Neural cell (in vitro differentiated cells): ENCODE data around the gene AMIGO1. TPM values are rescaled to one million over a fixed set of nuclear protein-coding genes. Genes with fewer than 3 reads are reported as not detected.
A peak's percentile ranks its signal among the peaks of the same experiment; 100 is the strongest.

Experiments
- H2AFZ ChIP-seq: fragments of 200-600, 300-800 bp; sonication (generic), shearing (Covaris generic); 2 replicates; pipeline ENCODE4 v1.6.0; 2014; ENCODE audit warnings: low read depth, mild to moderate bottlenecking, antibody characterized with exemption, low read length, moderate library complexity
- H3F3A ChIP-seq: fragments of 200-600 bp; shearing (Covaris generic); 2 replicates; pipeline ENCODE4 v1.6.1; 2016; ENCODE audit warnings: mild to moderate bottlenecking, moderate library complexity, mixed read lengths, antibody characterized with exemption, low read length; ENCODE audit not compliant: insufficient read depth, poor library complexity, severe bottlenecking
- H3K27ac ChIP-seq: fragments of 200-600, 300-800 bp; sonication (generic), shearing (Covaris generic); 2 replicates; pipeline ENCODE4 v1.5.1; 2014; ENCODE audit warnings: mild to moderate bottlenecking, low read length, moderate library complexity
- H3K27me3 ChIP-seq: fragments of 300-800, 200-600 bp; sonication (generic), shearing (Covaris generic); 2 replicates; pipeline ENCODE4 v1.6.0; 2014; ENCODE audit warnings: mild to moderate bottlenecking, low read depth, low read length, moderate library complexity; ENCODE audit not compliant: insufficient read depth
- H3K36me3 ChIP-seq: fragments of 300-800, 200-600 bp; sonication (generic), shearing (Covaris generic); 2 replicates; pipeline ENCODE4 v1.5.1; 2014; ENCODE audit warnings: mild to moderate bottlenecking, antibody characterized with exemption, low read length, moderate library complexity; ENCODE audit not compliant: insufficient read depth
- H3K4me2 ChIP-seq: fragments of 300-800, 200-600 bp; sonication (generic), shearing (Covaris generic); 2 replicates; pipeline ENCODE4 v1.6.0; 2014; ENCODE audit warnings: mild to moderate bottlenecking, low read length
- H3K4me3 ChIP-seq: fragments of 300-800, 200-600 bp; sonication (generic), shearing (Covaris generic); 2 replicates; pipeline ENCODE4 v1.5.1; 2014; ENCODE audit warnings: mild to moderate bottlenecking, low read length, moderate library complexity
- H3K79me2 ChIP-seq: fragments of 200-600 bp; shearing (Covaris generic); replicated peaks from 2 replicates; pipeline ENCODE4 v1.6.0; 2014; ENCODE audit warnings: mild to moderate bottlenecking, low read length, moderate library complexity; ENCODE audit not compliant: insufficient read depth
- H3K9ac ChIP-seq: fragments of 300-800, 200-600 bp; sonication (generic), shearing (Covaris generic); 2 replicates; pipeline ENCODE4 v1.6.1; 2016; ENCODE audit warnings: mild to moderate bottlenecking, low read length, mixed read lengths
- H3K9me2 ChIP-seq: fragments of 200-600 bp; shearing (Covaris generic); 2 replicates; pipeline ENCODE4 v1.6.1; 2016; ENCODE audit warnings: mild to moderate bottlenecking, low read length, mixed read lengths; ENCODE audit not compliant: insufficient read depth
- H3K9me3 ChIP-seq: fragments of 200-600, 300-800 bp; sonication (generic), shearing (Covaris generic); 2 replicates; pipeline ENCODE4 v1.6.1; 2016; ENCODE audit warnings: mild to moderate bottlenecking, mixed run types, low read length, moderate library complexity, mixed read lengths
- H4K20me1 ChIP-seq: fragments of 200-600 bp; shearing (Covaris generic); 2 replicates; pipeline ENCODE4 v1.6.1; 2016; ENCODE audit warnings: mild to moderate bottlenecking, mixed run types; ENCODE audit not compliant: insufficient read depth
- EP300 ChIP-seq: fragments of 450-650 bp; conservative IDR thresholded peaks from 2 replicates; pipeline ENCODE4 v1.6.1; 2014; ENCODE audit warnings: antibody characterized with exemption, mild to moderate bottlenecking, moderate library complexity; ENCODE audit not compliant: poor library complexity, severe bottlenecking
- EZH2 ChIP-seq: fragments of 200-600, 300-800 bp; shearing (Covaris generic), sonication (generic); IDR thresholded peaks from 2 replicates; pipeline ENCODE4 v1.6.1; 2014; ENCODE audit warnings: antibody characterized with exemption, low read length, borderline replicate concordance, mild to moderate bottlenecking; ENCODE audit not compliant: insufficient read depth, poor library complexity, severe bottlenecking
- MXI1 ChIP-seq: fragments of 450-650 bp; conservative IDR thresholded peaks from 2 replicates; pipeline ENCODE4 v1.6.1; 2014; ENCODE audit warnings: antibody characterized with exemption, mild to moderate bottlenecking; ENCODE audit not compliant: poor library complexity, severe bottlenecking
- POLR2AphosphoS5 ChIP-seq: IDR thresholded peaks from 2 replicates; pipeline ENCODE4 v1.6.1; 2012
- RAD21 ChIP-seq: fragments of 450-650 bp; conservative IDR thresholded peaks from 2 replicates; pipeline ENCODE4 v1.6.1; 2014; ENCODE audit warnings: antibody characterized with exemption, mild to moderate bottlenecking, moderate library complexity
- SMC3 ChIP-seq: fragments of 450-650 bp; conservative IDR thresholded peaks from 2 replicates; pipeline ENCODE4 v1.6.1; 2014; ENCODE audit warnings: antibody characterized with exemption, mild to moderate bottlenecking, moderate library complexity; ENCODE audit not compliant: poor library complexity
- TAF1 ChIP-seq: IDR thresholded peaks from 2 replicates; pipeline ENCODE4 v1.6.1; 2012; ENCODE audit warnings: low read depth
- polyA plus RNA-seq: library from polyadenylated mRNA; depleted of rRNA; stranded (reverse); fragments of >200 nt; gene quantifications from 2 replicates; pipeline ENCODE4 v1.2.3, GENCODE V29; 2014
- TF ChIP-seq, protein P1 (sequence below): IDR thresholded peaks from 2 replicates; pipeline ENCODE4 v1.6.1; 2012; ENCODE audit warnings: borderline replicate concordance
- TF ChIP-seq, protein P2 (sequence below): fragments of 450-650 bp; IDR thresholded peaks from 2 replicates; pipeline ENCODE4 v1.5.1; 2014; ENCODE audit warnings: antibody characterized with exemption, mild to moderate bottlenecking, moderate library complexity; ENCODE audit not compliant: poor library complexity, severe bottlenecking

Gene AMIGO1
- polyA plus RNA-seq, 1 donor from 2014 or later = 12.6 TPM

DNA sequence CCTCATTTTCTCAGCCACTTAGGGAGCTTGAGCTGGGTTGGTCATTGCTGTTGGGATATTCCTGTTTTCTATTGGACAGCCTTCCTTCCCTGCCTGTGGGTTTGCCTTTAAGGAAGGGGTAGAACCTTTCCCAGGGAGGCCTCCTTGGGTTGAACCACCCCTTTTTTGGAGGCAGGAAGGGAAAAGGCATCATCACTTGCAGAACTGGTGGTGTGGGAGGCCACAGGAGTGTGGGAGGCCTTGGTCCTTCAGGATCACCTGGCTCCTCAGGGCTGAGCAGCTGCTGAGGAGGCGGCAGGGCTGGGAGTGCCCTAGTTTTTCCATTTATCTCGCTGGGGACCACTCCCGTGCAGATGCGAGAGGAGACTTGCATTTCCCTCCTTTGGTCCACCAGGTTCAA lies 16.3 kb downstream of the AMIGO1 start:
- H3K4me3 ChIP-seq = peak overlapping the region; percentile 95
- no peaks in the 10 kb centered on the region for H3K36me3 ChIP-seq
- no peaks in the 10 kb centered on the region for H3K79me2 ChIP-seq
- H3K9ac ChIP-seq = peak overlapping the region; percentile 69
- no peak for TF ChIP-seq TAF1
- TF ChIP-seq POLR2AphosphoS5 = no peak
- no peak for TF ChIP-seq RAD21
- TF ChIP-seq SMC3 = no peak
- TF ChIP-seq, protein P1, sequence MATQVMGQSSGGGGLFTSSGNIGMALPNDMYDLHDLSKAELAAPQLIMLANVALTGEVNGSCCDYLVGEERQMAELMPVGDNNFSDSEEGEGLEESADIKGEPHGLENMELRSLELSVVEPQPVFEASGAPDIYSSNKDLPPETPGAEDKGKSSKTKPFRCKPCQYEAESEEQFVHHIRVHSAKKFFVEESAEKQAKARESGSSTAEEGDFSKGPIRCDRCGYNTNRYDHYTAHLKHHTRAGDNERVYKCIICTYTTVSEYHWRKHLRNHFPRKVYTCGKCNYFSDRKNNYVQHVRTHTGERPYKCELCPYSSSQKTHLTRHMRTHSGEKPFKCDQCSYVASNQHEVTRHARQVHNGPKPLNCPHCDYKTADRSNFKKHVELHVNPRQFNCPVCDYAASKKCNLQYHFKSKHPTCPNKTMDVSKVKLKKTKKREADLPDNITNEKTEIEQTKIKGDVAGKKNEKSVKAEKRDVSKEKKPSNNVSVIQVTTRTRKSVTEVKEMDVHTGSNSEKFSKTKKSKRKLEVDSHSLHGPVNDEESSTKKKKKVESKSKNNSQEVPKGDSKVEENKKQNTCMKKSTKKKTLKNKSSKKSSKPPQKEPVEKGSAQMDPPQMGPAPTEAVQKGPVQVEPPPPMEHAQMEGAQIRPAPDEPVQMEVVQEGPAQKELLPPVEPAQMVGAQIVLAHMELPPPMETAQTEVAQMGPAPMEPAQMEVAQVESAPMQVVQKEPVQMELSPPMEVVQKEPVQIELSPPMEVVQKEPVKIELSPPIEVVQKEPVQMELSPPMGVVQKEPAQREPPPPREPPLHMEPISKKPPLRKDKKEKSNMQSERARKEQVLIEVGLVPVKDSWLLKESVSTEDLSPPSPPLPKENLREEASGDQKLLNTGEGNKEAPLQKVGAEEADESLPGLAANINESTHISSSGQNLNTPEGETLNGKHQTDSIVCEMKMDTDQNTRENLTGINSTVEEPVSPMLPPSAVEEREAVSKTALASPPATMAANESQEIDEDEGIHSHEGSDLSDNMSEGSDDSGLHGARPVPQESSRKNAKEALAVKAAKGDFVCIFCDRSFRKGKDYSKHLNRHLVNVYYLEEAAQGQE = no peak
- TF ChIP-seq EZH2 = no peak
- TF ChIP-seq EP300 = no peak
- TF ChIP-seq, protein P2, sequence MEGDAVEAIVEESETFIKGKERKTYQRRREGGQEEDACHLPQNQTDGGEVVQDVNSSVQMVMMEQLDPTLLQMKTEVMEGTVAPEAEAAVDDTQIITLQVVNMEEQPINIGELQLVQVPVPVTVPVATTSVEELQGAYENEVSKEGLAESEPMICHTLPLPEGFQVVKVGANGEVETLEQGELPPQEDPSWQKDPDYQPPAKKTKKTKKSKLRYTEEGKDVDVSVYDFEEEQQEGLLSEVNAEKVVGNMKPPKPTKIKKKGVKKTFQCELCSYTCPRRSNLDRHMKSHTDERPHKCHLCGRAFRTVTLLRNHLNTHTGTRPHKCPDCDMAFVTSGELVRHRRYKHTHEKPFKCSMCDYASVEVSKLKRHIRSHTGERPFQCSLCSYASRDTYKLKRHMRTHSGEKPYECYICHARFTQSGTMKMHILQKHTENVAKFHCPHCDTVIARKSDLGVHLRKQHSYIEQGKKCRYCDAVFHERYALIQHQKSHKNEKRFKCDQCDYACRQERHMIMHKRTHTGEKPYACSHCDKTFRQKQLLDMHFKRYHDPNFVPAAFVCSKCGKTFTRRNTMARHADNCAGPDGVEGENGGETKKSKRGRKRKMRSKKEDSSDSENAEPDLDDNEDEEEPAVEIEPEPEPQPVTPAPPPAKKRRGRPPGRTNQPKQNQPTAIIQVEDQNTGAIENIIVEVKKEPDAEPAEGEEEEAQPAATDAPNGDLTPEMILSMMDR = no peak
- TF ChIP-seq MXI1 = no peak
- H4K20me1 ChIP-seq = no peaks in the 10 kb centered on the region
- no peak overlapping the region for H3K4me2 ChIP-seq
- no peaks in the 10 kb centered on the region for H3F3A ChIP-seq
- no peaks in the 10 kb centered on the region for H3K9me3 ChIP-seq
- no peaks in the 10 kb centered on the region for H3K27me3 ChIP-seq
- H3K27ac ChIP-seq = no peak overlapping the region
- H2AFZ ChIP-seq = no peak overlapping the region
- no peaks in the 10 kb centered on the region for H3K9me2 ChIP-seq

DNA sequence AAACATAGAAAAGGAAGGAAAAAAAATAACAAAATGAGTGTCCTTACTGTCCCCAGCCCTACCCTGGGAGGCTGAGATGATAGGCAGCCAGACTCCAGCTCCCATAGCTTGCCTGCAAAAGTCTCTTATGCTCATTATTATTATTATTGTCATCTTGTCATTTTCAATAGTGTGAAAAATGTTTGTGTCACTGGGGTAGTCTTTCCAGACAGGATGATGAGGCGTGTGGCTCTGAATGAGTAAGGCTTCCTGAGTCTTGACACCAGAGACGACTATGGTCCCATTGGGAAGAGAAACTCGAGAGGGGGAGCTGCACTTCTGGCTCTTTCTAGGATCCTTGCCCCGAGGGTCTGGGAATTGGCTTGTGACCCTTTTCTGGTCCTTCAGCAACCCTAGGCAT lies 16.7 kb downstream of the AMIGO1 start:
- Histone ChIP-seq H3K27ac (no peak overlapping the region), H4K20me1 (no peaks in the 10 kb centered on the region), H3K79me2 (no peaks in the 10 kb centered on the region), H3K27me3 (no peaks in the 10 kb centered on the region), H3F3A (no peaks in the 10 kb centered on the region), H3K4me3 (no peak overlapping the region), H3K36me3 (no peaks in the 10 kb centered on the region), H3K9ac (no peak overlapping the region), H3K4me2 (no peak overlapping the region), H3K9me2 (no peaks in the 10 kb centered on the region), H2AFZ (no peak overlapping the region), H3K9me3 (no peaks in the 10 kb centered on the region)
- no peak for TF ChIP-seq SMC3
- TF ChIP-seq RAD21 = no peak
- TF ChIP-seq, protein P2 = no peak
- no peak for TF ChIP-seq TAF1
- no peak for TF ChIP-seq POLR2AphosphoS5
- TF ChIP-seq EZH2 = no peak
- TF ChIP-seq EP300 = peak; percentile 50
